ENCODE results near the gene TASP1.

TASP1 gene

DNA sequence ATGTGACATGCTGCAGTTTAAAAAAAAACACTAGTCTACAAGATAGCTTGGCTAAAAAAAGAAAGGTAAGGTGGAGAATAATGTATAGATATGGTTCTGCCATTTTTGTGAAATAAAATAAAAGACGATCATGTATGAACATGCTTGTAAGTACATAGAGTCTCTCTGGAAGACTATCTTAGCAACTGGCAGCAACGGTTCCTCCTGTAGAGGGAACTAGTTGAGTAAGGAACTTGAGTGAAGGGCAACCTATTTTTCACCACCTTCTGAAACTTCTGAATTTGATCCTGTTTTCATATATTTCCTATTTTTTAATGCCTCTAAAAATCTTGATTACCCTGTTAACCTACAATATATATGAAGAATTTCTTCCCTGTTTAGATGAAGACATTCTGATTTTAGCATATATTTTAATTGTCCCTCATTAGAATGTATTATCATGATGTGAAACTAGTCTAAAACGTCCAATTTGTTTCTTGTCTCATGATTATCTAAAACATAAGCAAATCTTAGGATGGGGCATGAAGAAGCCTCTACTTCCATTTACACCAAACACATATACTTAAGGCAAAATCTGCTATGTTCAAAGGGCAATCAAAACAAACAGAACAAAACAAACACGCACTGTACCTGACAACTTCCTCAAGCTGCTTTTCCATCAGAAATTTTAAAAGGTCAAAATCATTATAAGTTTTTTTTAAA is 215.1 kb downstream of the TASP1 start:
- in situ Hi-C loops (cut with MboI; ENCODE audit: low pct_unique_long_range_greater_than_20kb, low sequenced_read_pairs): loop anchor here (25.0 kb wide), 1 partner anchor 89 kb away; no protein-coding TSS in a partner anchor

DNA sequence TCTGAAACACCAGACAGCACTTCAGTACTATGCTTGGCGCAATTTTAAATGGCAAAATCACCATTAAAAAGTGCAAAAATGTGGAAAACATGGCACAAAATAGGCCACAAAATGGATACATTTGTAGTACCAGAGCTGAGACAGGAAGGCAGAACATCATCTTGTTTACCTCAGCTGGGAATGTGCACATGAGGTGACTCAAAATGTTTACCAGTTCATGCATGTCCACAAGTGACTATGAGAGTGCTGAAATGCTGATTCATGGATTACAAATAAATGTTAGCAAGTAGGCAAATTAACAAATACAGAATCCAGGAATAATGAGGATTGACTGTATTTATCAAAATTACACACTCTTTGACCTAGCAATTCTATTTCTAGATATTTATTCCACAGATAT is 216.1 kb downstream of the TASP1 start:
- in situ Hi-C loops (cut with MboI; ENCODE audit: low pct_unique_long_range_greater_than_20kb, low sequenced_read_pairs): loop anchor here (25.0 kb wide), 1 partner anchor 90 kb away; no protein-coding TSS in a partner anchor

More for the DNA sequence above, 215.1 kb downstream of the TASP1 start:
- DNase-seq: no peak

DNA sequence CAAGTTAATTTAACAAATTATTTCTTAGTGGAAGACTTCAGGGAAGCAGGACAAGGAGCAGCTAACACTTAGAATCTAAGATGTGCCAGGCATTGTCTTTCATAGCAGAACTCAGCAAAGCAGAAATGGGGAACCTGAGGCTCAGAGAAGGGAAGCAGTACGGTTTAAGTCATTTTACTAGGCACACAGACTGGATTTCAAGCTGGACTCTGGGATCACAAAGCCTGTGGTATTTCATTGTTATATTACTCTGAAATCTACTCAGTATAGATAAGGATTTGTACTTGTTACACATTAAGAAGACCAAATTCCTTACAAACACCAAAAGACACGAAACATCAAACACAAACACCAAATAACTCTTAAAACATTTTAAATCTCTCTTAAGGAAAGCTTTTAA is 218.1 kb downstream of the TASP1 start:
- DNase-seq: peak; percentile 7
- in situ Hi-C loops (cut with MboI; ENCODE audit: low pct_unique_long_range_greater_than_20kb, low sequenced_read_pairs): loop anchor here (25.0 kb wide), 1 partner anchor 92 kb away; no protein-coding TSS in a partner anchor

More for the DNA sequence above, 216.1 kb downstream of the TASP1 start:
- DNase-seq: no peak

DNA sequence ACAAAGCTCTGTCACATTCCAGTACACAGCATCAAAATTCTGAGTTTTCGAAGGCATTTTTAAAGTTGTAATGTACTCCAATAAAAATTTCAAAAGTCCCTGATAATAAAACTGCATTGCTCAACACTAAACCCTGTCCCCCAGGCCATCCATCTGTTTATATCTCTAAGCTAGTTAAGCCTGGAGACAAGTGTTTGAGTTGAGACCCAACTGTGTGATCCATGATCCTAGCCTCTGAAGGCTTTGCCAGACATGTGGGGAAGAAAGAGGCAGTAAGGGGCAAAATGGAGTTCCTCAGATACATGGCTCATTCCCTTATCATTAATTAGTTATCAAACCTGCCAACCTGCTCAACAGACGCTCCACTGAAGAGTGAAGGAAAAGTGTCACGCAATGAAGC is 219.3 kb downstream of the TASP1 start:
- in situ Hi-C loops (cut with MboI; ENCODE audit: low pct_unique_long_range_greater_than_20kb, low sequenced_read_pairs): loop anchor here (25.0 kb wide), 1 partner anchor 93 kb away; no protein-coding TSS in a partner anchor
- no peak for DNase-seq

DNA sequence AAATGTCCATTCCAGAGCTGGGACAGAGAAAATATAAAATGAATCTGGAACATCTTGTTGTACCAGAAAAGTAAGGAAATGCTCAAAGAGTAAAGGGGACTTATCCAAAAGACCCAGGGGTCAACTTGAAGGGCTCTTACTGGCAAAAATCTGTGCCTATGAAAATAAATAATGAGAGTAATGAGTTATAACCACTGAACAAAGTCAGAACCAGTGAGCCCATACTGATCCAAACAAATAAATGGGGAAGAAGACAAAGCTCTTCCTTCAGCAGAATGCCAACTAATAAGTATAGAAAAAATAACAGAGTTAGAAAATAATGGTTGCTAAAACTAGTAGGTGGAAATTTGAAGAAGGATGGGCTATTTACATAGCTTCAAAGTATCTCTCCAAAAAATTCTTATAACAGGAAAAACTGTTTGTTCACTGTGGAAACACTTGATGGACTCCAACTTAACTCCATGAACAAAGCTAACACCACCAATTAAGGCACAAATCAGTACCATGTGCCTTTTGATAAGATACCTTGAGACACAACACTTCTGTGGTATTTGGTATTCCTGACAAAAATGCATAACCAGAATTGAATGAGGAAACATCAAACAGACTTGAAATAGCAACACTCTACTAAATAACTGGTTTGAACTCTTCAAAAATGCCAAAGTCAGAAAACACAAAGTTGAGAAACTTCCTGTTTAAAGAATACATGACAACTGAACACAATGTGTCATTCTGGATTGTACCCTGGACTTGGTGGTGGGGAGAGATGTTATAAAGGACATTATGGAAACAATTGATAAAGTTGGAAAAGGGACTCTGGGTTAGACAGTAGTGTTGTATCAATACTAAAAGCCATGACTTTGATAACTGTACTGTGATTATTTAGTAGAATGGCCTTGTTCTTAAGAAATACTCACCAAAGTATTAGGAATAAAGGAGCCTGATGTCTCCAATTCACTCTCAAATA is 220.2 kb downstream of the TASP1 start:
- DNase-seq: no peak
- in situ Hi-C loops (cut with MboI; ENCODE audit: low pct_unique_long_range_greater_than_20kb, low sequenced_read_pairs): loop anchor here (25.0 kb wide), 1 partner anchor 94 kb away; no protein-coding TSS in a partner anchor

DNA sequence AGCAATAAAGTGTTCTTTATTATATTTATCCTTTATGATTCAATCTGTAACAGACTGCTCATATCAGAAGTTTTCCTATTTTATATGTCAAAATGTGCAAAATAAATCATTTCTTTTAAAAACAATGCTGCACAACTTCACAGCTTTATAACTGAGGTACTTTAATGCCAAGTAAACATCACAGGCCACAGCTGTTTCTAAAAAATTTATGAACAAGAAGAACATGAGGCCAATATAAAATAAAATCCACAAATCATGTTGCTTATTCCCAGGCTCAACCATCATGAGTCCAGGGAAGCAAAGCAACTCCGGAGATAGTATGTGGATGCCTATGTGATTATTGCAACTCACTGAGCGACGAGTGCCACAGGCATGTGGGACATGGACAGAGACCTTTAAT is 222.2 kb downstream of the TASP1 start:
- DNase-seq: no peak
- in situ Hi-C loops (cut with MboI; ENCODE audit: low pct_unique_long_range_greater_than_20kb, low sequenced_read_pairs): loop anchor here (25.0 kb wide), 1 partner anchor 96 kb away; no protein-coding TSS in a partner anchor

DNA sequence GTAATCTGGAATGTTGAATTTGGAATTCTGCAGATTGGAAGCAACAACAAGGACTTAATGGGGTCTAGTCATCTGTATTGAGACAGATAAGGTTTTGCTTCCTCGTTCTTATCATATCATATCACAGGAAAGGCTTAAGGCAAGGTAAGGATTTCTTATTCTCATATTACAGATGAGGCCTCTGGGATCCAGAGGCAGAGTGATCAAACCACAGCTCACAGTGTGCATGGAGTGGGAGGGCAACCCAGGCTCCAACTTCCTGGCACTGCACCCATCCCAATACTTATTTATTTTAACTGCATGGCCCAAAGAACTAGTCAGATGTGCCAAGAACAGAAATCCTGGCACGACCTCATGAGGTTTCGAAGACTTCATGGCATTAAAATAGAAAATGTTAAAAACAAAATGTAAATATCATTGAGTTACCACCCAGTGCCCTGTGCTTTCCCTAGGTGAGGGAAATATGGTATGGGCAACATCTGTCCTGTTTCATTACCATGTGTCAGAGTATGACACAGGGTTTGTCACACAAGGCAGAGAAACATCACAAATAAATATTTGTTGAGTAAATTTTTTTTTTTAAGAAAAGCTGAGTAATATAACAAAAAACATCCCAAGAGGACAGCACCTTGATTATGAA is 225.8 kb downstream of the TASP1 start:
- in situ Hi-C loops (cut with MboI; ENCODE audit: low pct_unique_long_range_greater_than_20kb, low sequenced_read_pairs): loop anchor here (25.0 kb wide), 1 partner anchor 99 kb away; no protein-coding TSS in a partner anchor
- no peak for DNase-seq

DNA sequence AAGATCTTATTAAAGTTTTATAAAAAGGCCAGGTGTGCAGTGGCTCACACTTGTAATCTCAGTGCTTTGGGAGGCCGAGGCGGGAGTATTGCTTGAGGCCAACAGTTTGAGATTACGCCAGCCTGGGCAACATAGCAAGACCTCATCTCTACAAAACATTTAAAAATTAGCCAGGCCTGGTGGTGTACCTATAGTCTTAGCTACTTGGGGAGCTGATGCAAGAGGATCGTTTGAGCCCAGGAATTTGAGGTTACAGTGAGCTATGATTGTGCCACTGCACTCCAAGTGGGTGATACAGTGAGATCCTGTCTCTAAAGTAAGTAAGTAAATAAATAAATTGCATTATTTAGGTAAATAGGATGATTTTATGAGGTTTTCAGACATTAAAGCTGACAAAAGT is 234.4 kb downstream of the TASP1 start:
- in situ Hi-C loops (cut with MboI; ENCODE audit: low pct_unique_long_range_greater_than_20kb, low sequenced_read_pairs): loop anchor here (25.0 kb wide), 1 partner anchor 108 kb away; no protein-coding TSS in a partner anchor
- DNase-seq: no peak

DNA sequence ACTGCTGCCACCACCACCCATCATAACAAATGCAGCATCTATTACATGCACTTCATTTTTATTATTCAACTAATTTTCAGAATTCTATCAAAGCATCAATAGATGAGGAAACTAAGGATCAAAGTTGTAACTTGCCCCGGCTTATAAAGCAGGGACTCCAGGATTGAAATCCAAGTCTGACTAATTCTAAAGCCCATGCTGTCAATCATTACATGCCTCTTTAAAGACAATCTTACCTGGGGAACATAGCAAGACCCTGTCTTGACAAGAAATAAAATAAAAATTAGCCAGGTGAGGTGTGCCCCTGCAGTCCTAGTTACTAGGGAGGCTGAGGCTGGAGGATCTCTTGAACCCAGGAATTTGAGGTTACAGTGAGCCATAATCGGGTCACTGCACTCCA is 235.3 kb downstream of the TASP1 start:
- no peak for DNase-seq
- in situ Hi-C loops (cut with MboI; ENCODE audit: low pct_unique_long_range_greater_than_20kb, low sequenced_read_pairs): loop anchor here (25.0 kb wide), 1 partner anchor 109 kb away; no protein-coding TSS in a partner anchor

DNA sequence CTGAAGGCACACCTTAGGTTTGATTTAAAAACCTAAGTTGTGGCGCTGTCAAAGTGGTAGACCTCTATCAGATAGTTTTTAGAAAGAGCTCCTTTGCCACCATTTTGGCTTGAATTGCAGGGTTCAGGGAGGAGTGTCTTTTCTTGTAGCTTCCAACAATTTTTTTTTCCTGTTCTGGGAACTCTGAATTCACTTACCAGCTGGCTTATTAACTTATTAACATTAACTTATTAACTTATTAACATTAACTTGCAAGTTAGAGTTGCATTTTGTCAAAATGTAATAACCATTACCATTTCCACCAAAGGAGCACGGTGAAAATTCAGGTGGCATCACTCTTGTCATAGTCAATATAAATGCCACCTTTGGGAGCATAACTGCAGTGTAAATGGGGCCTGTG is 235.7 kb downstream of the TASP1 start:
- no peak for DNase-seq
- in situ Hi-C loops (cut with MboI; ENCODE audit: low pct_unique_long_range_greater_than_20kb, low sequenced_read_pairs): loop anchor here (25.0 kb wide), 1 partner anchor 109 kb away; no protein-coding TSS in a partner anchor

DNA sequence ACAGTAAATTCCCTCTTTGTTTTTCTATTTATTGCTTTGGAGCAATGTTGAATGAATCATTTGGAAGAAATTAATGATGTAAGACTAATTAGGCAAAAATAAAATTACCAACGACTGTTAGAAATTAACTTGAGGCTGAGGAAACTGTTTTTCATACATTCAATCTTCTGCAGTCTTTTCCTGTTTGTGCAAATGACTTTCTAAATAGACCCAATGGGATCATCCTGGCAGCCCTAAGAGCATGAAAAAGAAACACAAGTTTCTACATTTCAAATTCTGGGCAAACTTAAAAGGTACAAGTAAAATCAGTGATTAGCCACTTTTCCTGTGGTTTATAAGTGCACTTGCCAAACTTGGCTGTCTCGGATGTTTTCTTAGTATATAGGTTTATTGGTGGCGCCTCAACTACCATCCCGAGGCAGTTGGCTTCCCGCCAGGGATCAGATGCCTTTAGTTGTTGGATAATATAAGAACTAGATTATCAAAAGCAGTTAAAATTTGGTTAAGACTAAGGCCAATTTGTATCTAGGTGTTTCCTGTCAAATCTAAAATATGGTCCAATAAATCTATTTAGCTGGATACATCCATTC is 236.5 kb downstream of the TASP1 start:
- in situ Hi-C loops (cut with MboI; ENCODE audit: low pct_unique_long_range_greater_than_20kb, low sequenced_read_pairs): loop anchor here (25.0 kb wide), 1 partner anchor 110 kb away; no protein-coding TSS in a partner anchor
- no peak for DNase-seq

DNA sequence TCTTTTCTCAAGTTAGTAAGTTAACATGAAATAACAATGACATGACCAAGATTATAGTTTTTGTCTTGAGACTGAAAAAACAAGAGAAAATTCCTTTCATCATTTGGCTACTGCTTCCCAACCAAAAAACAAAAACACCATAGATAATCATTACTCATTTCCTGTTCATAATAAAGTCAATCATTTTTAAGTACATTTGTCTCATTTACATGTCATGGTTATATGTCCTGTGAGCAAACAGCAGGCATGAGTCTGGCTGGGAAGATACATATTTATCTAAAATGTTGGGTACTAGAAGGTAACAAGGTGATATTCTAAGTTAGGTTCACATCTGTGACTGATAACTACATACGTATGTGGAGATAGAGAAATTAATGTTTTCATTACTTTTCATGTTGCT is 237.1 kb downstream of the TASP1 start:
- in situ Hi-C loops (cut with MboI; ENCODE audit: low pct_unique_long_range_greater_than_20kb, low sequenced_read_pairs): loop anchor here (25.0 kb wide), 1 partner anchor 111 kb away; no protein-coding TSS in a partner anchor
- no peak for DNase-seq

DNA sequence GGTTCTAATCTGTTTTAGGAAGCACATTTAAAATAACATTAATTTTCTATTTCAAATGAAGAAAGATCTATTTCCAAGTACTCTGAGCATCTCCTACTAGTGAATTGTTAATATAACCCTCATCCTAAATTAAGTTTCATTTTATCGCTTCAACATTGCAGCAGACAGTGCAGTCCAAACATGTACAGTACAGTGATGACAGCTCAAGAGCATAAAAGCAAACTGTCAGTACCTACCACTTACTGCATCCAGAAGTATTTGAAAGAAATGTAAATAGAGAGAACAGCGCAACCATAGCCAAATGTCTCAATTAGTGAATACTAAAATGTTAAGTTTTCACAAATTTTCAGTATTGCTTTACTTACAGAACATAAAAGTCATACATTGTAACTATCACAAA is 238.3 kb downstream of the TASP1 start:
- in situ Hi-C loops (cut with MboI; ENCODE audit: low pct_unique_long_range_greater_than_20kb, low sequenced_read_pairs): loop anchor here (25.0 kb wide), 1 partner anchor 112 kb away; no protein-coding TSS in a partner anchor
- DNase-seq: no peak

DNA sequence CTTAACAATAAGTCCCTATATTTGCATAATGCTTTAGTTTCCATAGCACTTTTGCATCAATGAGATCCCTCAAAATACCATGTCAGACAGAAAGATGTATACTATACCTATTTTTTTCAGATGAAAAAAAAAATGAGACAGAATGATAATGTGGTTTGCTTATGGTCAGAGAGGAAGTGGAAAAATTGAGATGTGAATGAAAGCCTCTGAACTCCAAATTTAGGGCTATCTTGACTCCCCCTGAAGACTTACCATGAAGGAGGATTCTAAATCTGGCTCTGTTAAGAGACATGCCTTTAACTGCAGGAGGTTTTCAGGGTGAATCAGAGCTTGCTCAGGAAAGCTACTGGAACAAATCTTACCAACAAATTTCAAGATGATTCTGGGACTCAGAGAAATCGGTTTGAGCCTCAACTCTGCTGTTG is 241.4 kb downstream of the TASP1 start:
- in situ Hi-C loops (cut with MboI; ENCODE audit: low pct_unique_long_range_greater_than_20kb, low sequenced_read_pairs): no loop called here
- DNase-seq: no peak

DNA sequence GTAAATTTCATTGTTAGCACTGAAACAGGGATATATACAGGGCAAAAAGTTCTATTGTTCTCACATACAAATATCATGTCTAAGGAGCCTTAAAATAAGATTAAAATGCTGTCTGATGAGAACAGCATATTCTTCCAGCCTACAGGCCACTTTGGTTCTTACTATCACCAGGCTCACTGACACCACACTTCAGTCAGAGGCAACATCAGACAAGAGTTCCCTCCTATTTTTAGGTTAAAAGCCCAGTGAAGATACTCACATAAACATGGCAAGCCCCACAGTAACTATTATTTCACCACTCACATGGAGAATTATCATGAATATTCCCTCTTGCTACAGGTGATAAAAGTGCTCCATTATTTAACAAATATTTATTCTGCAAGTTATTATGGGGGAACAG is 241.9 kb downstream of the TASP1 start:
- in situ Hi-C loops (cut with MboI; ENCODE audit: low pct_unique_long_range_greater_than_20kb, low sequenced_read_pairs): no loop called here
- no peak for DNase-seq

DNA sequence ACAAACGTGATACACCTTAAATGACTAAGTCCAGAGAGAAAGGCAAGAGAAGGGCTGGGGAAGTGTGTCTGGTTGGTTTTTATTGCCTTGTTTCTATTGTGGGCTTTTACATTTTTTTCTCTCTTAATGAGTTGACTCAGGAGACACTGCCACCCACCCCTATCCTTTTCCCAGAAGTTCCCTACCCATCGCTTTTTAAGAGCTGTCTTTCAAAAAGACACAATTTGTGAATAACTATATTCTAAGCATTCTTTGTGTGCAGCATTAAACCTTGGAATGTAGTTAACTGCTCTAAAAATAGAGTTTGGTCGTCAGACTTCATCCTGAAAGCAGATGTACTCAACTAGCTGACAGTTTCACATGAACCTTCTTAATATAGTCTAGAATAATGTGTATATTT is 242.7 kb downstream of the TASP1 start:
- no peak for DNase-seq
- in situ Hi-C loops (cut with MboI; ENCODE audit: low pct_unique_long_range_greater_than_20kb, low sequenced_read_pairs): no loop called here

DNA sequence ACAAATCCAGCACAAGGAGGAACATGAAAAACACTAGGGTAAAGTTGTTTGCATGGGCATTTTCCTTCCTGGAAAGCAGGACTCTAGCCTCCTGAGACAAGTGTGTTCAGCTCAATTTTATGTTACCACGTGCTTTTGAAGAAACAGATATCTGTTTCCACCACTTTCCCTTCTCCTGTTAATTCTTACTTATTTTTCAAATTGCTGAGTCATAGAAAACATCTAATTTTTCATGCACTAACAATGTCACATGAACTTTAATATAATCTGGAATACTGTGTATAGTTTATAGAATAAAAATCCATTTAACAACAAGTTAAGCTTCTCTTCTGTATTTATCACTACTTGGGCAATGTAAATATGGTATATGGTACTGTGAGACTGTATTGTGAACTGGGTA is 243.5 kb downstream of the TASP1 start:
- DNase-seq: no peak
- in situ Hi-C loops (cut with MboI; ENCODE audit: low pct_unique_long_range_greater_than_20kb, low sequenced_read_pairs): no loop called here

DNA sequence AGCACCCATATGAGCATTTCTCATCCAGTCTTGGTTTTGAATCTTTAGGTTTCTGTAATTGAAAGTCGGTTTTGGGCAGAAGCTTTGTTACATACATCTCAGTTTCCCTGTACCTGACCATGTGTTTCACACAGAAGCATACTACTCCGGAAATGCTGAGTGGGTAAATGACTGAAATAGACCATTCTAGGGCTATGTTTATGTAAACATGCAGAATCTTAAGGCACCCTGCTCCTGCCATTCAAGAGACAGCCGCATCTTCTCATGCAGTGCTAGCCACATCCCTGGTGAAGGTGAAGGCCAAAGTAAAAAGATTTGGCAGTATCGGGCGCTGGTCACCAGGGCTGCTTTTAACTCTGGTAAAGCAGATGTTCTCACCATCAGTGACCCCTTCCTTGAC is 246.3 kb downstream of the TASP1 start:
- DNase-seq: no peak
- in situ Hi-C loops (cut with MboI; ENCODE audit: low pct_unique_long_range_greater_than_20kb, low sequenced_read_pairs): no loop called here

DNA sequence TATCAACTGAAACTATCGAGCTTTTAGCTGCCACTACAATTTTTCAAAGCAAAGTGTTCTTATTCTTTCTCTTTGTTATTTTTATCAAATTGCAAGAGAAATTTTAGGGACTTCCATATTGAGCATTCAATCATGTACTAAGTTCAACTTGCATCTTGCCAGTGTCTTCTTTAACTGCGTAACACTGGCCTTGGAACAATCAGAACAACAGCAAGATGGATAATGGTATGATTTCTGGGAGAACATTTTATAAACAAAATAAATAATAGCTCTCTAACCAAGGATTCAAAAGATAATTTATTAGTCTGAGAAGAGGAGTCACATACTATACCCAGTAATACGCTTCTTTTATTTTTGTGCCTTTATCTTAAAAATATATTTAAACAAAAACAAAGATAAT is 249.6 kb downstream of the TASP1 start:
- in situ Hi-C loops (cut with MboI; ENCODE audit: low pct_unique_long_range_greater_than_20kb, low sequenced_read_pairs): no loop called here
- no peak for DNase-seq

All from KBM-7 (cell line).